Measurements from ENCODE around the gene SIKE1. TPM values are rescaled to one million over a fixed set of nuclear protein-coding genes. Genes with fewer than 3 reads are reported as not detected.

SIKE1 gene
- total RNA-seq, 1 experiment from 2014 or later, result 26.7 TPM

GRCh38 chr1:114764689-114765088 is 15.8 kb downstream of the SIKE1 start:
- DNase-seq, result no peak
- Mint-ChIP-seq H3K36me3 (ENCODE audit: insufficient read depth, unreplicated experiment) (peaks cover 5% of the 10 kb centered on the region), H3K27ac (ENCODE audit: unreplicated experiment) (no peak overlapping the region), H3K27me3 (ENCODE audit: unreplicated experiment) (no peaks in the 10 kb centered on the region), H3K4me3 (ENCODE audit: low read depth, unreplicated experiment) (no peak overlapping the region), H3K4me1 (ENCODE audit: low read depth, unreplicated experiment) (no peaks in the 10 kb centered on the region), H3K9me3 (ENCODE audit: low read depth, unreplicated experiment) (peaks cover 4% of the 10 kb centered on the region)
- no TSS peak for BruUV-seq (replicated peaks)
- no peak for TF ChIP-seq CTCF (IDR thresholded peaks at IDR 0.05; ENCODE audit: unreplicated experiment)
- intact Hi-C loops (cut with micrococcal nuclease; ENCODE audit: unreplicated experiment), result no loop called here
- CTCF ChIA-PET, result no interaction called here

DNA sequence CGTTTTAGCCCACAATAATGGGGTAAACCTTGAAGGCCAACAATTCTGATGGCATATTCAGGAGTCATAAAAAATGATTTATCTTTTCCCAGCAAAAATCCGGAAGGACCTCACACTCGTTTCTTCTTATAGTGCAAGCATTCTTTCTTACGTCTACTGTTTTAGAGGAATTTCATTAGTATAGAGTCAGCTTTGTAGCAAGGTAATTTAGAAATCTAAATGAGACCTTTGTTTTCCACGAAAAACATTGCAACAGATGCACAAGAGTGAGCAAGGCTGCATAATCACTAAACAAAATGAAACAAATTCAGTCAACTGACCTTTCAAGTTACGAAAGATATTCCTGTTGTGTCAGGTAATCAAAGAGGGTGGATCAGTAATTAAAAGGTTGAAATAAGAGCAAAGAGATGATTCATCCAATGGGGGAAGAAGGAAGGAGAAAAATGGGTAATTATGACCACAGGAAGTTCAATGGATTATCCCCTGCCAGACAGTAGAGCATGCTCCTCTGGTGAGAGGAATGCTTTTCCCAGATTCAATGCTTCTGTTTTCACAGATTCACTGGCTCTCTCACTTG is 22.1 kb downstream of the SIKE1 start:
- intact Hi-C loops (cut with micrococcal nuclease; ENCODE audit: unreplicated experiment), result no loop called here
- no TSS peak for BruUV-seq (replicated peaks)

GRCh38 chr1:114757455-114758255 is 22.8 kb downstream of the SIKE1 start, which contains the start of gene CSDE1:
Gene CSDE1, minus strand, starts transcription at chr1:114757984. Its CDS starts 18,094 bp downstream, at chr1:114739890.
- Mint-ChIP-seq H3K4me1 (ENCODE audit: low read depth, unreplicated experiment) (peaks cover 15% of the 10 kb centered on the region), H3K4me3 (ENCODE audit: low read depth, unreplicated experiment) (peak within 1 kb of the TSS; percentile 95), H3K36me3 (ENCODE audit: insufficient read depth, unreplicated experiment) (peaks cover 34% of the 10 kb centered on the region), H3K27ac (ENCODE audit: unreplicated experiment) (peak within 1 kb of the TSS; percentile 99), H3K27me3 (ENCODE audit: unreplicated experiment) (no peaks in the 10 kb centered on the region), H3K9me3 (ENCODE audit: low read depth, unreplicated experiment) (no peaks in the 10 kb centered on the region)
- CTCF ChIA-PET, result no interaction called here
- no peak for TF ChIP-seq CTCF (IDR thresholded peaks at IDR 0.05; ENCODE audit: unreplicated experiment)
- intact Hi-C loops (cut with micrococcal nuclease; ENCODE audit: unreplicated experiment), result no loop called here
- BruUV-seq (replicated peaks), result no TSS peak
- peak; percentile 91 for DNase-seq

More for the DNA sequence above, 22.1 kb downstream of the SIKE1 start:
- H3K4me1 Mint-ChIP-seq (ENCODE audit: low read depth, unreplicated experiment), result peaks cover 14% of the 10 kb centered on the region
- CTCF ChIA-PET, result no interaction called here
- no peaks in the 10 kb centered on the region for H3K27me3 Mint-ChIP-seq (ENCODE audit: unreplicated experiment)
- peaks cover 34% of the 10 kb centered on the region for H3K36me3 Mint-ChIP-seq (ENCODE audit: insufficient read depth, unreplicated experiment)
- DNase-seq, result no peak
- H3K27ac Mint-ChIP-seq (ENCODE audit: unreplicated experiment), result peak overlapping the region; percentile 99
- H3K9me3 Mint-ChIP-seq (ENCODE audit: low read depth, unreplicated experiment), result peaks cover 3% of the 10 kb centered on the region
- peak overlapping the region; percentile 95 for H3K4me3 Mint-ChIP-seq (ENCODE audit: low read depth, unreplicated experiment)
- TF ChIP-seq CTCF (IDR thresholded peaks at IDR 0.05; ENCODE audit: unreplicated experiment), result no peak

GRCh38 chr1:114756949-114757454 is 23.5 kb downstream of the SIKE1 start:
- DNase-seq, result peak; percentile 11
- Mint-ChIP-seq H3K9me3 (ENCODE audit: low read depth, unreplicated experiment) (no peaks in the 10 kb centered on the region), H3K4me3 (ENCODE audit: low read depth, unreplicated experiment) (peak overlapping the region; percentile 95), H3K27ac (ENCODE audit: unreplicated experiment) (peak overlapping the region; percentile 99), H3K36me3 (ENCODE audit: insufficient read depth, unreplicated experiment) (peaks cover 41% of the 10 kb centered on the region), H3K4me1 (ENCODE audit: low read depth, unreplicated experiment) (peaks cover 22% of the 10 kb centered on the region), H3K27me3 (ENCODE audit: unreplicated experiment) (no peaks in the 10 kb centered on the region)
- intact Hi-C loops (cut with micrococcal nuclease; ENCODE audit: unreplicated experiment), result no loop called here
- no TSS peak for BruUV-seq (replicated peaks)
- TF ChIP-seq CTCF (IDR thresholded peaks at IDR 0.05; ENCODE audit: unreplicated experiment), result no peak
- CTCF ChIA-PET, result no interaction called here
